ENCODE measurements around the gene NSD2.

DNA sequence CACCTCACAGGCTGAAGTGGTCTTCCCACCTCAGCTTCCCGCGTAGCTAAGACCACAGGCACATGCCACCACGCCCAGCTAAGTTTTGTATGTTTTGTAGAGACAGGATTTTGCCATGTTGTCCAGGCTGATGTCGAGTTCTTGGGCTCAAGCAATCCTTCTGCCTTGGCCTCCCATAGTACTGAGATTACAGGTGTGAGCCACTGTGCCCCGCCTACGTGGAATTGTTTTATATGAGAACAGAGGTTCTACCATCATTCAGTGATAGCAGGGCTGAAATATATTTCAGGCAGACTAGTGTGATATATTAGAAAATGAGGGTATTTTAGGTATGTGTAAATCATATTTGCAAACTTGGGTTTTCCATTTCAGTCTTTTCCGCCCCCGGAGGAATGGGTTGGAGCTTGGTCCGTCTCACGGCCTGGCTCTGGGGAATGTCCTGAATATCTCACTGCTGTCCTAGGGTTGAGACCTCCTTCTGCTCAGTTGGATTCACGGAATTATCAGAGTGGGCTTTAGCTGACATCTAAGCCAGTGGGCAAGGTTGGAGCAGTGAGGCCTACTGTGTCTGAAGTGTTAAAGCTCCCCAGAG lies 19.9 kb downstream of the NSD2 start:
- TF ChIP-seq, protein P1, sequence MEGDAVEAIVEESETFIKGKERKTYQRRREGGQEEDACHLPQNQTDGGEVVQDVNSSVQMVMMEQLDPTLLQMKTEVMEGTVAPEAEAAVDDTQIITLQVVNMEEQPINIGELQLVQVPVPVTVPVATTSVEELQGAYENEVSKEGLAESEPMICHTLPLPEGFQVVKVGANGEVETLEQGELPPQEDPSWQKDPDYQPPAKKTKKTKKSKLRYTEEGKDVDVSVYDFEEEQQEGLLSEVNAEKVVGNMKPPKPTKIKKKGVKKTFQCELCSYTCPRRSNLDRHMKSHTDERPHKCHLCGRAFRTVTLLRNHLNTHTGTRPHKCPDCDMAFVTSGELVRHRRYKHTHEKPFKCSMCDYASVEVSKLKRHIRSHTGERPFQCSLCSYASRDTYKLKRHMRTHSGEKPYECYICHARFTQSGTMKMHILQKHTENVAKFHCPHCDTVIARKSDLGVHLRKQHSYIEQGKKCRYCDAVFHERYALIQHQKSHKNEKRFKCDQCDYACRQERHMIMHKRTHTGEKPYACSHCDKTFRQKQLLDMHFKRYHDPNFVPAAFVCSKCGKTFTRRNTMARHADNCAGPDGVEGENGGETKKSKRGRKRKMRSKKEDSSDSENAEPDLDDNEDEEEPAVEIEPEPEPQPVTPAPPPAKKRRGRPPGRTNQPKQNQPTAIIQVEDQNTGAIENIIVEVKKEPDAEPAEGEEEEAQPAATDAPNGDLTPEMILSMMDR (optimal IDR thresholded peaks at IDR 0.05 in 1 of 3, IDR thresholded peaks at IDR 0.05 in 1 of 3, conservative IDR thresholded peaks at IDR 0.05 in 1 of 3; ENCODE audit: extremely low read depth in 1 of 3, insufficient read depth in 2 of 3, low read length in 3 of 3): no peak
- TF ChIP-seq EZH2 (IDR thresholded peaks at IDR 0.05; ENCODE audit: low read length): no peak
